Heart left ventricle (tissue), 13 donors: ENCODE results near the gene ZNF865.

ENCODE experiments used
- POLR2A ChIP-seq, 2 donors: fragments of 450-650 bp; IDR thresholded peaks; one replicate each; pipeline ENCODE4 v1.6.1; 2017; ENCODE audit warnings: antibody characterized with exemption in 2 of 2, mild to moderate bottlenecking in 2 of 2, moderate library complexity in 2 of 2
- TF ChIP-seq, protein P1 (sequence below), 12 donors: fragments of 200-600 bp; sonication (generic) in 4 of 12; IDR thresholded peaks; one replicate each; pipeline versions ENCODE4 v1.5.0 to v1.8.0; 2018 to 2022; ENCODE audit warnings: antibody characterized with exemption in 12 of 12, mild to moderate bottlenecking in 5 of 12
- donor health status: ischemic (EF 13 %, LVEDD 7.1; RV severe dilation, severe dysfunction).
- donor health status: DM: no; HTN: yes; CAD: no.
- donor health status: DM: no; HTN: no; CAD: no.
- donor health status: ischemic (EF 25% LVEDD 6.9; RV normal size, moderate dysfunction).
- donor health status: ischemic (EF 25% LVEDD 5.7; RV mildly dilated, moderate dysfunction).
- donor health status: ischemic (EF 35%, LVEDD 5.7; RV mildly dilated, moderate dysfunction).
- donor health status: nonischemic (EF 11% LVEDD 7.7; RV severe dilation, severe dysfunction).
- donor health status: DM: yes; HTN: yes; CAD: no.
- donor health status: PGD.
- donor health status: ischemic (EF 29% LVEDD 5.4; RV normal size, mild dysfunction).
- donor health status: nonischemic (EF 23%, LVEDD 6.1; RV moderate dilation, normal function).

DNA sequence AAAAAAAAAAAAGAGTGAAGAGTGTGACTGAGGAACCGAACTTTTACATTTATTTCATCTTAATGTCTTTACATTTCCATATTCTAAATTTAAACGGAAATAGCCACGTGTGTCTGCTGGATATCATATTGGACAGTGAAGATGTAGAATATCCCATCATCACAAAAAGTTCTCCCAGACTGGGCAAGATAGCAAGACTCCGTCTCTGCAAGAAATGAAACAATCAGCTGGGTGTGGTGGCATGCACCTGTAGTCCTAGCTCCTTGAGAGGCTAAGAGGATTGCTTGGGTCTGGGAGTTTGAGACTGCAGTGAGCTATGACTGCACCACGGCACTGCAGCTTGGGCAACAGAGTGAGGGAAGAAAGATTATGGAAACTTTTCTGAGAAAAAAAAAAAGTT lies 28.7 kb upstream of the ZNF865 start:
- TF ChIP-seq, protein P1, sequence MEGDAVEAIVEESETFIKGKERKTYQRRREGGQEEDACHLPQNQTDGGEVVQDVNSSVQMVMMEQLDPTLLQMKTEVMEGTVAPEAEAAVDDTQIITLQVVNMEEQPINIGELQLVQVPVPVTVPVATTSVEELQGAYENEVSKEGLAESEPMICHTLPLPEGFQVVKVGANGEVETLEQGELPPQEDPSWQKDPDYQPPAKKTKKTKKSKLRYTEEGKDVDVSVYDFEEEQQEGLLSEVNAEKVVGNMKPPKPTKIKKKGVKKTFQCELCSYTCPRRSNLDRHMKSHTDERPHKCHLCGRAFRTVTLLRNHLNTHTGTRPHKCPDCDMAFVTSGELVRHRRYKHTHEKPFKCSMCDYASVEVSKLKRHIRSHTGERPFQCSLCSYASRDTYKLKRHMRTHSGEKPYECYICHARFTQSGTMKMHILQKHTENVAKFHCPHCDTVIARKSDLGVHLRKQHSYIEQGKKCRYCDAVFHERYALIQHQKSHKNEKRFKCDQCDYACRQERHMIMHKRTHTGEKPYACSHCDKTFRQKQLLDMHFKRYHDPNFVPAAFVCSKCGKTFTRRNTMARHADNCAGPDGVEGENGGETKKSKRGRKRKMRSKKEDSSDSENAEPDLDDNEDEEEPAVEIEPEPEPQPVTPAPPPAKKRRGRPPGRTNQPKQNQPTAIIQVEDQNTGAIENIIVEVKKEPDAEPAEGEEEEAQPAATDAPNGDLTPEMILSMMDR (IDR thresholded peaks at IDR 0.05), result no peak
- no peak for TF ChIP-seq POLR2A (IDR thresholded peaks at IDR 0.05)
